K562 (cell line): ENCODE results near the gene PATJ. TPM values are rescaled to one million over a fixed set of nuclear protein-coding genes. Genes with fewer than 3 reads are reported as not detected.

Source experiments
- ATAC-seq: fragments of 200-7000 bp; cut with Tn5 transposase; 3 replicates; pipeline ENCODE4 v1.9.1; 2020; ENCODE audit warnings: moderate library complexity
- BruUV-seq: library from RNA; stranded (reverse); fragments of 400-500 nt; replicated peaks from 2 replicates; lab custom pipeline; 2021; lab: Mats Ljungman, UMichigan
- CTCF ChIA-PET: fragments of 300-600 bp; formaldehyde crosslinking; extraction: SDS; loops from one replicate; lab custom pipeline; 2021; ENCODE audit warnings: low intra/inter-chr PET ratio; lab: Yijun Ruan, JAX
- POLR2A ChIA-PET: fragments of 300-600, 350-650 bp; sonication (Branson Sonifier 250); formaldehyde crosslinking; extraction: SDS; loops from one replicate; lab custom pipeline; 2021; ENCODE audit warnings: antibody characterized with exemption, inconsistent platforms; lab: Yijun Ruan, JAX
- DNase-seq, 4 experiments: peaks; one replicate each; pipeline versions ENCODE4 v3.0.0 to v3.0.0-alpha.2; 2011 to 2018; ENCODE audit warnings: low spot score in 3 of 4, mixed read lengths in 3 of 4; ENCODE audit errors: extremely low read depth in 1 of 4
- FAIRE-seq: peaks from 2 replicates; lab custom pipeline; 2011; peaks lifted over from hg19 to GRCh38; lab: Jason Lieb, UNC
- H2AFZ ChIP-seq: 2 replicates; pipeline ENCODE4 v1.6.0; 2011; ENCODE audit warnings: low read depth, low read length, control low read depth, inconsistent platforms
- H3K27ac ChIP-seq: fragments of 200-600 bp; 3 replicates; pipeline ENCODE4 v1.8.0; 2011; ENCODE audit warnings: low read depth, mild to moderate bottlenecking, control low read depth, inconsistent platforms, low read length, moderate library complexity, mixed read lengths; ENCODE audit errors: extremely low read depth
- H3K27me3 ChIP-seq, 2 experiments: fragments of 300-600 bp in 1 of 2; 2 replicates in 1 of 2; 3 replicates in 1 of 2; pipeline versions ENCODE4 v1.6.0 to v1.8.0; 2011; ENCODE audit warnings: inconsistent platforms in 2 of 2, low read length in 2 of 2, mild to moderate bottlenecking in 1 of 2, mixed read lengths in 1 of 2, moderate library complexity in 1 of 2; ENCODE audit not compliant: control insufficient read depth in 2 of 2, insufficient read depth in 2 of 2
- H3K36me3 ChIP-seq: fragments of 300-600 bp; 3 replicates; pipeline ENCODE4 v1.8.0; 2011; ENCODE audit warnings: mild to moderate bottlenecking, low read length, inconsistent platforms; ENCODE audit not compliant: control insufficient read depth, insufficient read depth
- H3K4me1 ChIP-seq, 2 experiments: fragments of 200-600 bp in 1 of 2; replicated peaks in 1 of 2; 2 replicates in 1 of 2; 3 replicates in 1 of 2; pipeline versions ENCODE4 v1.5.1 to v1.8.0; 2011; ENCODE audit warnings: inconsistent platforms in 2 of 2, low read length in 2 of 2, mild to moderate bottlenecking in 1 of 2, mixed read lengths in 1 of 2, moderate library complexity in 1 of 2; ENCODE audit not compliant: control insufficient read depth in 2 of 2, insufficient read depth in 2 of 2
- H3K4me2 ChIP-seq: 2 replicates; pipeline ENCODE4 v1.6.1; 2011; ENCODE audit warnings: low read length, control low read depth, inconsistent platforms, mixed read lengths; ENCODE audit not compliant: insufficient read depth
- H3K4me3 ChIP-seq: fragments of 200-600 bp; sonication (generic), shearing (Covaris generic); 2 replicates; pipeline ENCODE4 v1.5.1; 2016; ENCODE audit warnings: control low read depth, inconsistent platforms
- H3K79me2 ChIP-seq: fragments of 200-600 bp; 3 replicates; pipeline ENCODE4 v1.8.0; 2011; ENCODE audit warnings: low read length, inconsistent platforms; ENCODE audit not compliant: control insufficient read depth, insufficient read depth
- H3K9ac ChIP-seq, 2 experiments: 2 replicates each; pipeline versions ENCODE4 v1.6.0 to v1.6.1; 2011; ENCODE audit warnings: low read depth in 2 of 2, low read length in 2 of 2, control low read depth in 1 of 2, inconsistent platforms in 1 of 2, mild to moderate bottlenecking in 1 of 2, mixed read lengths in 1 of 2; ENCODE audit not compliant: insufficient read depth in 1 of 2
- H3K9me1 ChIP-seq: one replicate; pipeline ENCODE4 v1.6.0; 2011; ENCODE audit warnings: inconsistent platforms, mild to moderate bottlenecking, low read length, moderate library complexity; ENCODE audit not compliant: control insufficient read depth, insufficient read depth
- H3K9me3 ChIP-seq: replicated peaks from 2 replicates; pipeline ENCODE4 v1.5.1; 2011; ENCODE audit warnings: low read depth, low read length, inconsistent platforms; ENCODE audit not compliant: control insufficient read depth, insufficient read depth
- H4K20me1 ChIP-seq: replicated peaks from 2 replicates; pipeline ENCODE4 v1.6.1; 2011; ENCODE audit warnings: low read length, inconsistent platforms, mixed read lengths; ENCODE audit not compliant: control insufficient read depth, insufficient read depth
- CBFA2T2 ChIP-seq: fragments of 450-650 bp; conservative IDR thresholded peaks from 2 replicates; pipeline ENCODE4 v1.6.1; 2017; ENCODE audit warnings: mild to moderate bottlenecking
- SAP30 ChIP-seq: fragments of 200-600 bp; sonication (generic); IDR thresholded peaks from 2 replicates; pipeline ENCODE4 v1.6.1; 2012; ENCODE audit warnings: borderline replicate concordance, low read depth, mild to moderate bottlenecking, moderate library complexity, low read length, control low read depth, inconsistent platforms; ENCODE audit not compliant: insufficient read depth, poor library complexity, severe bottlenecking
- ZNF589 ChIP-seq: fragments of 200-800 bp; sonication (Bioruptor generic); IDR thresholded peaks from 2 replicates; pipeline ENCODE4 v1.6.1; 2016; ENCODE audit warnings: low read depth, missing genetic modification characterization, missing compliant biosample characterization
- WGBS: fragments of 100-300 bp; shearing (Covaris generic); methylation state at CpG from one replicate; pipeline ENCODE4 v1.1.6; 2016; ENCODE audit warnings: low coverage, mixed read lengths; ENCODE audit not compliant: insufficient coverage; ENCODE audit errors: missing lambda C conversion rate; 5-methylcytosine and 5-hydroxymethylcytosine counted together
- in situ Hi-C: fragments of 300-500 bp; cut with MboI; formaldehyde crosslinking; loops from 4 replicates; pipeline ENCODE4 v1.15.0; 2018; ENCODE audit warnings: inconsistent platforms, mixed read lengths
- intact Hi-C: fragments of 100-400 bp; cut with micrococcal nuclease; formaldehyde crosslinking; loops from 2 replicates; pipeline ENCODE4 v1.14.2; 2022
- polyA plus RNA-seq, 8 experiments: library from polyadenylated mRNA; depleted of rRNA in 4 of 8; stranded (reverse) in 5 of 8; unstranded in 3 of 8; fragments of >200 nt; fragmentation: Nextera tagmentation in 2 of 8; fragmentation: Illumina TruSeq in 1 of 8; extraction: Ambion mirVana in 2 of 8; extraction: Trizol in 1 of 8; gene quantifications; 2 replicates each; pipeline versions ENCODE4 v1.2.1 to v1.2.3, GENCODE V29; 2011 to 2014; ENCODE audit warnings: inconsistent platforms in 1 of 8, missing spikeins in 1 of 8
- total RNA-seq, 7 experiments: library from RNA; depleted of rRNA in 6 of 7; stranded (reverse); fragments of >200 nt in 6 of 7; fragmentation: Illumina TruSeq in 2 of 7; extraction: Trizol in 2 of 7; gene quantifications; 2 replicates each; pipeline versions ENCODE4 v1.2.1 to v1.2.3, GENCODE V29; 2011 to 2021; ENCODE audit warnings: low replicate concordance in 1 of 7
- TF ChIP-seq, protein P1 (sequence below): fragments of 450-650 bp; formaldehyde crosslinking; IDR thresholded peaks from 2 replicates; pipeline ENCODE4 v1.4.0; 2020; ENCODE audit warnings: mild to moderate bottlenecking, moderate library complexity
- TF ChIP-seq, protein P2 (sequence below): IDR thresholded peaks from 2 replicates; pipeline ENCODE4 v1.6.1; 2014; ENCODE audit warnings: antibody characterized with exemption

The PATJ gene
- total and polyA plus RNA-seq, 9 of the 15 experiments (the other 6 are each of a cell fraction or from before 2014, with no cell fraction given) = 0.22 TPM; not detected in 8

DNA sequence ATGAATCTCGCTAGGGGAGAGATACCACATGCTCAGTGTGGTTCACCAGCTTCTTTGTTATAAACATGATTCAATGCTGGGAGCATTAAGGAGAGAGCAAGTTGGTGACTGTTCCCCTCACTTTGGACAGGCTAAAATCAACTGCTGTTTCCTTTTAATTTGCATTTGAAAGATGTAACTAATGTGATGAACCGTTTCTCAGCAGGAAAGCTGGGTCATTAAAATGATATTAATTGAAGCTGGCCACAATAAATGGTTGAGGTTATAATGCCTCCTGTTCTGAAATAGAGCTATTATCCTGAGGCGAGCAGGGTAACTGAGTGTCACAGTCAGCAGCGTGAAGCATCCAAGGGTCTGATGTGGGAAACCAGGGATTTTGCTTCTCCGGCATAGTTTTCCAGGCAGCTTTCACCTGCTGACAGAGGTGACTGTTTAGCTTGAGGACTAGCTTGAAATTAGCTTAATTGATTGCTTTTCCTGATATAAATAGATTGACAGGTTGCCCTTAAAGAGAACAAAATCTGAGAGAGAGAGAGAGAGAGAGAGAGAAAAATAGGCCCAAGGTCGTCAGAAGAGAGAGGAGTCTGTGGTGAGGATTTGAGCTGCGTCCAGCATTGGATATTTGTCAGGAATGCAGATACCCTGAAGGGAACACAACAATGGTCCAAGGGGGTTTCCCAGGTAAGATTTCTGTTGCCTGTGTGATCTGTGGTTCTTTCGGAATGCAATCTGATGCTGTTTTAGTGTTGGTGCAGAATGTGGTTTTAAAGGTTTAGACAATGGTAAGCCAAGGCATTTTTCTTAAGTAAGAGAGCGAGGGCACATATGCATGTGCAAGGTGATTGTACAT, 209.7 kb downstream of the PATJ start:
- 4% methylated on average over 9 of the region's 9 CpGs for WGBS
- Histone ChIP-seq H3K79me2 (no peaks in the 10 kb centered on the region), H3K4me1 (no peaks in the 10 kb centered on the region), H3K36me3 (no peaks in the 10 kb centered on the region), H3K27me3 (no peaks in the 10 kb centered on the region; a peak in 1 of 5 replicates), H3K9ac (no peak overlapping the region), H3K9me3 (no peaks in the 10 kb centered on the region), H4K20me1 (no peaks in the 10 kb centered on the region), H3K4me2 (no peak overlapping the region), H3K9me1 (no peaks in the 10 kb centered on the region), H2AFZ (no peak overlapping the region), H3K27ac (no peak overlapping the region), H3K4me3 (no peak overlapping the region)
- intact Hi-C loops = loop anchor here (5.0 kb wide), 1 partner anchor 190 kb away; no protein-coding TSS in a partner anchor
- BruUV-seq = no TSS peak
- ATAC-seq (no peak), FAIRE-seq (no peak), DNase-seq (no peak)
- POLR2A ChIA-PET = interaction anchor here (1.2 kb wide), 1 partner anchor 15 kb away, joined by 4 read pairs; no protein-coding TSS in a partner anchor
- CTCF ChIA-PET = interaction anchor here (0.7 kb wide), 1 partner anchor 12 kb away, joined by 6 read pairs; no protein-coding TSS in a partner anchor
- TF ChIP-seq, protein P1, sequence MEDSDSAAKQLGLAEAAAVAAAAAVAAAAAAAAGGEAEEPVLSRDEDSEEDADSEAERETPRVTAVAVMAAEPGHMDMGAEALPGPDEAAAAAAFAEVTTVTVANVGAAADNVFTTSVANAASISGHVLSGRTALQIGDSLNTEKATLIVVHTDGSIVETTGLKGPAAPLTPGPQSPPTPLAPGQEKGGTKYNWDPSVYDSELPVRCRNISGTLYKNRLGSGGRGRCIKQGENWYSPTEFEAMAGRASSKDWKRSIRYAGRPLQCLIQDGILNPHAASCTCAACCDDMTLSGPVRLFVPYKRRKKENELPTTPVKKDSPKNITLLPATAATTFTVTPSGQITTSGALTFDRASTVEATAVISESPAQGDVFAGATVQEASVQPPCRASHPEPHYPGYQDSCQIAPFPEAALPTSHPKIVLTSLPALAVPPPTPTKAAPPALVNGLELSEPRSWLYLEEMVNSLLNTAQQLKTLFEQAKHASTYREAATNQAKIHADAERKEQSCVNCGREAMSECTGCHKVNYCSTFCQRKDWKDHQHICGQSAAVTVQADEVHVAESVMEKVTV (CRISPR knock-in tag) = no peak
- TF ChIP-seq ZNF589 (no peak), SAP30 (no peak), CBFA2T2 (no peak)
- TF ChIP-seq, protein P2, sequence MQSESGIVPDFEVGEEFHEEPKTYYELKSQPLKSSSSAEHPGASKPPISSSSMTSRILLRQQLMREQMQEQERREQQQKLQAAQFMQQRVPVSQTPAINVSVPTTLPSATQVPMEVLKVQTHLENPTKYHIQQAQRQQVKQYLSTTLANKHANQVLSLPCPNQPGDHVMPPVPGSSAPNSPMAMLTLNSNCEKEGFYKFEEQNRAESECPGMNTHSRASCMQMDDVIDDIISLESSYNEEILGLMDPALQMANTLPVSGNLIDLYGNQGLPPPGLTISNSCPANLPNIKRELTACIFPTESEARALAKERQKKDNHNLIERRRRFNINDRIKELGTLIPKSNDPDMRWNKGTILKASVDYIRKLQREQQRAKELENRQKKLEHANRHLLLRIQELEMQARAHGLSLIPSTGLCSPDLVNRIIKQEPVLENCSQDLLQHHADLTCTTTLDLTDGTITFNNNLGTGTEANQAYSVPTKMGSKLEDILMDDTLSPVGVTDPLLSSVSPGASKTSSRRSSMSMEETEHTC = no peak
- in situ Hi-C loops = no loop called here
